Gastrocnemius medialis (tissue), 4 donors: ENCODE results near the gene ROCK1.

ENCODE experiments used
- CTCF ChIP-seq, 5 experiments: fragments of 450-650 bp in 3 of 5; fragments of 200-600 bp in 2 of 5; sonication (generic) in 2 of 5; IDR thresholded peaks in 4 of 5; conservative IDR thresholded peaks in 1 of 5; 1 replicate in 4 of 5; 2 replicates in 1 of 5; pipeline ENCODE4 v1.5.1; 2016 to 2019; ENCODE audit warnings: antibody characterized with exemption in 5 of 5, mild to moderate bottlenecking in 3 of 5, moderate library complexity in 3 of 5
- POLR2A ChIP-seq, 2 donors: fragments of 450-650 bp; IDR thresholded peaks; one replicate each; pipeline ENCODE4 v1.6.1; 2017; ENCODE audit warnings: antibody characterized with exemption in 2 of 2, mild to moderate bottlenecking in 2 of 2, moderate library complexity in 2 of 2

GRCh38 chr18:21090680-21091079, 20.9 kb downstream of the ROCK1 start:
- TF ChIP-seq CTCF (IDR thresholded peaks at IDR 0.05 in 4 of 5, conservative IDR thresholded peaks at IDR 0.05 in 1 of 5) (no peak), POLR2A (IDR thresholded peaks at IDR 0.05) (no peak)
